EL (cell line): ENCODE results near the gene OR52I2.

Experiments
- DNase-seq: peaks from one replicate; pipeline ENCODE4 v3.0.0-alpha.2; 2016

Gene OR52I2

GRCh38 chr11:4610258-4610935, 28.9 kb downstream of the OR52I2 start:
- peak; percentile 48 for DNase-seq

GRCh38 chr11:4611986-4612385, 30.4 kb downstream of the OR52I2 start:
- DNase-seq, result no peak

GRCh38 chr11:4615856-4616444, 34.4 kb downstream of the OR52I2 start:
- DNase-seq, result no peak

GRCh38 chr11:4619514-4619913, 38.0 kb downstream of the OR52I2 start:
- no peak for DNase-seq

GRCh38 chr11:4626207-4627099, 44.9 kb downstream of the OR52I2 start:
- DNase-seq, result peak; percentile 73

- no peak for DNase-seq
Measured at GRCh38 chr11:4636136-4636535, 54.6 kb downstream of the OR52I2 start.

GRCh38 chr11:4636962-4637661, 55.6 kb downstream of the OR52I2 start, which contains the start of gene OR51D1:
Gene OR51D1 (plus strand): TSS chr11:4637477. CDS start chr11:4639791, 2,314 bp downstream.
- peak; percentile 65 for DNase-seq

GRCh38 chr11:4637662-4638047, 56.1 kb downstream of the OR52I2 start:
- DNase-seq, result no peak

GRCh38 chr11:4639931-4640330, 58.4 kb downstream of the OR52I2 start:
- DNase-seq, result no peak

- peak; percentile 12 for DNase-seq
Measured at GRCh38 chr11:4641501-4641900, 60.0 kb downstream of the OR52I2 start.

- no peak for DNase-seq
Measured at GRCh38 chr11:4642043-4642442, 60.5 kb downstream of the OR52I2 start.
